T1000 (cell line): Measurements from ENCODE around the gene TTLL5.

ENCODE experiments used
- DNase-seq: peaks from one replicate; lab custom pipeline; 2025; ENCODE audit warnings: mixed read lengths; lab: John Stamatoyannopoulos, UW

TTLL5 gene

GRCh38 chr14:75660630-75661498 lies at the start of gene TTLL5, which contains the start of gene ERG28:
TTLL5 (plus strand) TSS chr14:75661246; CDS start chr14:75663150, 1,904 bp downstream.
ERG28 (minus strand) TSS chr14:75660876; CDS start chr14:75657502, 3,374 bp downstream.
- DNase-seq, result peak; percentile 98

- no peak for DNase-seq
Observed at GRCh38 chr14:75612157-75612556, 48.9 kb upstream of the TTLL5 start.

GRCh38 chr14:75614179-75614578 lies 46.9 kb upstream of the TTLL5 start:
- no peak for DNase-seq

- DNase-seq, result no peak
Observed at GRCh38 chr14:75615200-75615599, 45.8 kb upstream of the TTLL5 start.

GRCh38 chr14:75619548-75619947 lies 41.5 kb upstream of the TTLL5 start:
- no peak for DNase-seq

- DNase-seq, result no peak
Observed at GRCh38 chr14:75625034-75625433, 36.0 kb upstream of the TTLL5 start.

- no peak for DNase-seq
Observed at GRCh38 chr14:75626396-75626795, 34.6 kb upstream of the TTLL5 start.

GRCh38 chr14:75626863-75627262 lies 34.2 kb upstream of the TTLL5 start:
- no peak for DNase-seq

GRCh38 chr14:75627406-75627805 lies 33.6 kb upstream of the TTLL5 start:
- DNase-seq, result no peak

- no peak for DNase-seq
Observed at GRCh38 chr14:75628816-75629215, 32.2 kb upstream of the TTLL5 start.

GRCh38 chr14:75630695-75631452 lies 30.2 kb upstream of the TTLL5 start:
- DNase-seq, result no peak

GRCh38 chr14:75631453-75631831 lies 29.6 kb upstream of the TTLL5 start:
- no peak for DNase-seq

- DNase-seq, result no peak
Observed at GRCh38 chr14:75634848-75635247, 26.2 kb upstream of the TTLL5 start.

GRCh38 chr14:75636100-75636692 lies 24.9 kb upstream of the TTLL5 start:
- DNase-seq, result no peak

GRCh38 chr14:75640876-75641275 lies 20.2 kb upstream of the TTLL5 start:
- DNase-seq, result no peak

GRCh38 chr14:75643985-75644384 lies 17.1 kb upstream of the TTLL5 start:
- no peak for DNase-seq

- no peak for DNase-seq
Observed at GRCh38 chr14:75645056-75645455, 16.0 kb upstream of the TTLL5 start.

- DNase-seq, result no peak
Observed at GRCh38 chr14:75646762-75647161, 14.3 kb upstream of the TTLL5 start.

- no peak for DNase-seq
Observed at GRCh38 chr14:75647640-75648039, 13.4 kb upstream of the TTLL5 start.

GRCh38 chr14:75648066-75648838 lies 12.8 kb upstream of the TTLL5 start:
- peak; percentile 72 for DNase-seq

GRCh38 chr14:75649337-75649736 lies 11.7 kb upstream of the TTLL5 start:
- DNase-seq, result no peak

GRCh38 chr14:75649773-75650172 lies 11.3 kb upstream of the TTLL5 start:
- DNase-seq, result no peak
